Measurements from ENCODE around the gene PCDHGA6. TPM values are rescaled to one million over a fixed set of nuclear protein-coding genes. Genes with fewer than 3 reads are reported as not detected.
"Not testable (repeated sequence)": the region's sequence is repeated elsewhere in the genome, so short reads cannot be mapped to it uniquely, and the experiment has no call there.

Gene PCDHGA6
- total RNA-seq, 3 donors from 2014 or later: 1.6 to 6.7 (median 1.9) TPM

DNA sequence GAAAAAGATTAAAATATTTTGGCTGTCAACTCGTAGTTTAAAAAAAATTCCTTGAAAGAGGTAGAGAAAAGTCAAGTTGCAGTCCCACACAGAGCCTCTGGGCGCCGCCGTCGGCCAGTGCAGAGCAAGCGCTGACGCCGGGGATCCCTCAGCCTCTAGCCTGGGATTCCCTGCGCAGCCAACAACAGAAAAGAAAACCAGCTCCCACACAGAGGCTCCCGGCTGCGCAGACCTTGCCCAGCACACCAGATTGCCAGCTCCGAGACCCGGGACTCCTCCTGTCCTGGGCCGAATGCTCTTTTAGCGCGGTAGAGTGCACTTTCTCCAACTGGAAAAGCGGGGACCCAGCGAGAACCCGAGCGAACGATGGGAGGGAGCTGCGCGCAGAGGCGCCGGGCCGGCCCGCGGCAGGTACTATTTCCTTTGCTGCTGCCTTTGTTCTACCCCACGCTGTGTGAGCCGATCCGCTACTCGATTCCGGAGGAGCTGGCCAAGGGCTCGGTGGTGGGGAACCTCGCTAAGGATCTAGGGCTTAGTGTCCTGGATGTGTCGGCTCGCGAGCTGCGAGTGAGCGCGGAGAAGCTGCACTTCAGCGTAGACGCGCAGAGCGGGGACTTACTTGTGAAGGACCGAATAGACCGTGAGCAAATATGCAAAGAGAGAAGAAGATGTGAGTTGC, 43.9 kb downstream of the PCDHGA6 start, which contains the start of gene PCDHGB7:
Gene PCDHGB7, plus strand, starts transcription at position 184 of the 679 bp plus-strand sequence. Its CDS starts 183 bp downstream, at position 367.
- H3K4me1 ChIP-seq (ENCODE audit: low read depth); intact Hi-C loops (cut with DNase I, micrococcal nuclease); H3K36me3 ChIP-seq (ENCODE audit: low read depth); H3K4me3 ChIP-seq: not testable (repeated sequence)
- DNase-seq (peak; percentile 55 to 63 (median 60)), ATAC-seq (peak; percentile 75)
- H3K9me3 ChIP-seq: peaks cover 97% of the 10 kb centered on the region
- TF ChIP-seq, protein P1, sequence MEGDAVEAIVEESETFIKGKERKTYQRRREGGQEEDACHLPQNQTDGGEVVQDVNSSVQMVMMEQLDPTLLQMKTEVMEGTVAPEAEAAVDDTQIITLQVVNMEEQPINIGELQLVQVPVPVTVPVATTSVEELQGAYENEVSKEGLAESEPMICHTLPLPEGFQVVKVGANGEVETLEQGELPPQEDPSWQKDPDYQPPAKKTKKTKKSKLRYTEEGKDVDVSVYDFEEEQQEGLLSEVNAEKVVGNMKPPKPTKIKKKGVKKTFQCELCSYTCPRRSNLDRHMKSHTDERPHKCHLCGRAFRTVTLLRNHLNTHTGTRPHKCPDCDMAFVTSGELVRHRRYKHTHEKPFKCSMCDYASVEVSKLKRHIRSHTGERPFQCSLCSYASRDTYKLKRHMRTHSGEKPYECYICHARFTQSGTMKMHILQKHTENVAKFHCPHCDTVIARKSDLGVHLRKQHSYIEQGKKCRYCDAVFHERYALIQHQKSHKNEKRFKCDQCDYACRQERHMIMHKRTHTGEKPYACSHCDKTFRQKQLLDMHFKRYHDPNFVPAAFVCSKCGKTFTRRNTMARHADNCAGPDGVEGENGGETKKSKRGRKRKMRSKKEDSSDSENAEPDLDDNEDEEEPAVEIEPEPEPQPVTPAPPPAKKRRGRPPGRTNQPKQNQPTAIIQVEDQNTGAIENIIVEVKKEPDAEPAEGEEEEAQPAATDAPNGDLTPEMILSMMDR (IDR thresholded peaks at IDR 0.05): peak; percentile 9

DNA sequence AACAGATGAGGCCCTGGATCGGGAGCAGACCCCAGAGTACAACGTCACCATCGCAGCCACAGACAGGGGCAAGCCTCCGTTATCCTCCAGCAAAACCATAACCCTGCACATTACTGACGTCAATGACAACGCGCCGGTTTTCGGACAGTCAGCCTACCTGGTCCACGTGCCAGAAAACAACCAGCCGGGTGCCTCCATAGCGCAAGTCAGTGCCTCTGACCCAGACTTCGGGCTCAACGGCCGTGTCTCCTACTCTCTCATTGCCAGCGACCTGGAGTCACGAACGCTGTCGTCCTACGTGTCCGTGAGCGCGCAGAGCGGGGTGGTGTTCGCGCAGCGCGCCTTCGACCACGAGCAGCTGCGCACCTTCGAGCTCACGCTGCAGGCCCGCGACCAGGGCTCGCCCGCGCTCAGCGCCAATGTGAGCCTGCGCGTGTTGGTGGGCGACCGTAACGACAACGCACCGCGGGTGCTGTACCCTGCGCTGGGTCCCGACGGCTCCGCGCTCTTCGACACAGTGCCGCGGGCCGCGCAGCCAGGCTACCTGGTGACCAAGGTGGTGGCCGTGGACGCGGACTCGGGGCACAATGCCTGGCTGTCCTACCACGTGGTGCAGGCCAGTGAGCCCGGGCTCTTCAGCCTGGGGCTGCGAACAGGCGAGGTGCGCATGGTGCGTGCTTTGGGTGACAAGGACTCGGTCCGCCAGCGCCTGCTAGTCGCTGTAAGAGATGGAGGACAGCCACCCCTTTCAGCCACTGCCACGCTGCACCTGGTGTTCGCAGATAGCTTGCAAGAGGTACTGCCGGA, 45.6 kb downstream of the PCDHGA6 start:
- H3K4me1 ChIP-seq (ENCODE audit: low read depth): no peaks in the 10 kb centered on the region
- DNase-seq (peak in 1 of 3 donors; percentile 46), ATAC-seq (no peak)
- TF ChIP-seq, protein P1 (IDR thresholded peaks at IDR 0.05): no peak
- H3K9me3 ChIP-seq: peaks cover 98% of the 10 kb centered on the region
- H3K36me3 ChIP-seq (ENCODE audit: low read depth): no peaks in the 10 kb centered on the region
- intact Hi-C loops (cut with DNase I, micrococcal nuclease): no loop called here
- no peak overlapping the region for H3K4me3 ChIP-seq

DNA sequence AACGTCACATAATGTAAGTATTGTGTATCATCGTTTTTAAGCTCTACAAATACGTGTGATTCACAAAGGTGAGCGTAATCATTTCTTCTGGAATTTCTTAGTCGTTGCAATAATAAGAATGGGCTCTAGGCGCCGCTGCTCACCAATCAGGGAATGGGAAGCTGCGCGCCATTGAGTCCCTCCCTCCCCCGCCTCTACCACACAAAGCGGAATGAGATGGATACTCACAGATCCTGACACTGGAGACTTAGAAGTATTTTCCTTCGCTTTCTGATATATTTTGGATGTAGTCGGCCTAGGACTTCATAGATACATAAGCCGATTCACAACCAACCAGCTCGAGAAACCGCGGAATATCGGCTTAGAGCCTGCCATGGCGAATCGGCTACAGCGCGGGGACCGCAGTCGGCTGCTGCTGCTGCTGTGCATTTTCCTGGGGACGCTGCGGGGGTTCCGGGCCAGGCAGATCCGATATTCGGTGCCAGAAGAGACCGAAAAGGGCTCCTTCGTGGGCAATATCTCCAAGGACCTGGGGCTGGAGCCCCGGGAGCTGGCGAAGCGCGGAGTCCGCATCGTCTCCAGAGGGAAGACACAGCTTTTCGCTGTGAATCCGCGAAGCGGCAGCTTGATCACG, 47.3 kb downstream of the PCDHGA6 start, which contains the start of gene PCDHGA11:
Gene PCDHGA11, plus strand, starts transcription at position 197 of the 634 bp plus-strand sequence. Its CDS starts 177 bp downstream, at position 374.
- H3K36me3 ChIP-seq (ENCODE audit: low read depth): no peaks in the 10 kb centered on the region
- DNase-seq (peak in 2 of 3 donors; percentile 43 to 45), ATAC-seq (no peak)
- no peak within 1 kb of the TSS for H3K4me3 ChIP-seq
- TF ChIP-seq, protein P1 (IDR thresholded peaks at IDR 0.05): no peak
- no peaks in the 10 kb centered on the region for H3K4me1 ChIP-seq (ENCODE audit: low read depth)
- intact Hi-C loops (cut with DNase I, micrococcal nuclease): no loop called here
- peaks cover 98% of the 10 kb centered on the region for H3K9me3 ChIP-seq

DNA sequence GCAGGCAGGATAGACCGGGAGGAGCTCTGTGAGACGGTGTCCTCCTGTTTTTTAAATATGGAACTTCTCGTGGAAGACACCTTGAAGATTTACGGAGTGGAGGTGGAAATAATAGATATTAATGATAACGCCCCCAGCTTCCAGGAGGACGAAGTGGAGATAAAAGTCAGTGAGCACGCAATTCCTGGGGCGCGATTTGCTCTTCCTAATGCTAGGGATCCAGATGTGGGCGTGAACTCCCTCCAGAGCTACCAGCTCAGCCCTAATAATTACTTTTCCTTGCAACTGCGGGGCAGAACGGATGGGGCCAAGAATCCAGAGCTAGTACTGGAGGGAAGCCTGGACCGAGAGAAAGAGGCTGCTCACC, 47.8 kb downstream of the PCDHGA6 start:
- Histone ChIP-seq H3K36me3 (ENCODE audit: low read depth) (no peaks in the 10 kb centered on the region), H3K4me3 (no peak overlapping the region), H3K4me1 (ENCODE audit: low read depth) (no peaks in the 10 kb centered on the region), H3K9me3 (peaks cover 98% of the 10 kb centered on the region)
- intact Hi-C loops (cut with DNase I, micrococcal nuclease): no loop called here
- ATAC-seq (no peak), DNase-seq (no peak)
- TF ChIP-seq, protein P1 (IDR thresholded peaks at IDR 0.05): no peak

DNA sequence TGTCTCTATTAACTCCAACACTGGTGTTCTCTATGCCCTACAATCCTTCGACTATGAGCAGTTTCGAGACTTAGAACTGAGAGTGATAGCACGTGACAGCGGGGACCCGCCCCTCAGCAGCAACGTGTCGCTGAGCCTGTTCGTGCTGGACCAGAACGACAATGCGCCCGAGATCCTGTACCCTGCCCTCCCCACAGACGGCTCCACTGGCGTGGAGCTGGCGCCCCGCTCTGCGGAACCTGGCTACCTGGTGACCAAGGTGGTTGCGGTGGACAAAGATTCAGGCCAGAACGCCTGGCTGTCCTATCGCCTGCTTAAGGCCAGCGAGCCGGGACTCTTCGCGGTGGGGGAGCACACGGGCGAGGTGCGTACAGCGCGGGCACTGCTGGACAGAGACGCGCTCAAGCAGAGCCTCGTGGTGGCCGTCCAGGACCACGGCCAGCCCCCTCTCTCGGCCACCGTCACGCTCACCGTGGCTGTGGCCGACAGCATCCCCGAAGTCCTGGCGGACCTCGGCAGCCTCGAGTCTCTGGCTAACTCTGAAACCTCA, 49.1 kb downstream of the PCDHGA6 start:
- TF ChIP-seq, protein P1 (IDR thresholded peaks at IDR 0.05): no peak
- Histone ChIP-seq H3K9me3 (peaks cover 99% of the 10 kb centered on the region), H3K4me1 (ENCODE audit: low read depth) (no peaks in the 10 kb centered on the region), H3K36me3 (ENCODE audit: low read depth) (no peaks in the 10 kb centered on the region), H3K4me3 (no peak overlapping the region)
- DNase-seq: no peak
- intact Hi-C loops (cut with DNase I, micrococcal nuclease): no loop called here
- no peak for ATAC-seq

Measured in mucosa of descending colon (tissue), 3 donors.